WERI-Rb-1 (cell line): ENCODE data around the gene HOXD13.
A peak's percentile ranks its signal among the peaks of the same experiment; 100 is the strongest.

Experiments
- DNase-seq: peaks from one replicate; pipeline ENCODE4 v3.0.0-alpha.2; 2020
- H3K27ac ChIP-seq: fragments of 250-450 bp; sonication (Bioruptor Pico); 2 replicates; pipeline ENCODE4 v1.5.1; 2020; ENCODE audit warnings: mild to moderate bottlenecking, moderate library complexity
- H3K27me3 ChIP-seq: fragments of 250-450 bp; sonication (Bioruptor Pico); 2 replicates; pipeline ENCODE4 v1.5.1; 2021; ENCODE audit warnings: mild to moderate bottlenecking, low read depth, moderate library complexity; ENCODE audit not compliant: insufficient read depth, severe bottlenecking
- H3K36me3 ChIP-seq: fragments of 250-450 bp; sonication (Bioruptor Pico); 2 replicates; pipeline ENCODE4 v1.5.1; 2020; ENCODE audit warnings: mild to moderate bottlenecking, moderate library complexity
- H3K4me3 ChIP-seq: 2 replicates; pipeline ENCODE4 v1.5.1; 2011; ENCODE audit warnings: low read depth, mild to moderate bottlenecking, control low read depth, low read length
- H3K9me3 ChIP-seq: fragments of 250-450 bp; sonication (Bioruptor Pico); 2 replicates; pipeline ENCODE4 v1.5.1; 2021; ENCODE audit warnings: mild to moderate bottlenecking, moderate library complexity; ENCODE audit not compliant: severe bottlenecking
- CTCF ChIP-seq: IDR thresholded peaks from 2 replicates; pipeline ENCODE4 v1.5.1; 2011; ENCODE audit warnings: low read depth, mild to moderate bottlenecking, control low read depth, inconsistent platforms, low read length

HOXD13 gene

GRCh38 chr2:176091329-176092258 is 927 bp upstream of the HOXD13 start:
- DNase-seq: no peak
- Histone ChIP-seq H3K9me3 (no peaks in the 10 kb centered on the region), H3K27ac (no peak overlapping the region), H3K27me3 (peaks cover 97% of the 10 kb centered on the region), H3K36me3 (no peaks in the 10 kb centered on the region), H3K4me3 (no peak overlapping the region)
- no peak for TF ChIP-seq CTCF

- DNase-seq: peak; percentile 34
- TF ChIP-seq CTCF: peak; percentile 46
- Histone ChIP-seq H3K27me3 (peaks cover 97% of the 10 kb centered on the region), H3K27ac (no peak overlapping the region), H3K9me3 (no peaks in the 10 kb centered on the region), H3K4me3 (peak overlapping the region; percentile 41), H3K36me3 (no peaks in the 10 kb centered on the region)
These were observed 800 bp downstream of the HOXD13 start for GRCh38 chr2:176093145-176093897.

GRCh38 chr2:176093898-176094249 is 1.4 kb downstream of the HOXD13 start:
- DNase-seq: no peak
- TF ChIP-seq CTCF: no peak
- Histone ChIP-seq H3K4me3 (no peak overlapping the region), H3K27me3 (peaks cover 97% of the 10 kb centered on the region), H3K9me3 (no peaks in the 10 kb centered on the region), H3K27ac (no peak overlapping the region), H3K36me3 (no peaks in the 10 kb centered on the region)

- H3K4me3 ChIP-seq: no peak overlapping the region
- H3K27me3 ChIP-seq: peaks cover 97% of the 10 kb centered on the region
- H3K27ac ChIP-seq: no peak overlapping the region
- TF ChIP-seq CTCF: no peak
- no peaks in the 10 kb centered on the region for H3K9me3 ChIP-seq
- H3K36me3 ChIP-seq: no peaks in the 10 kb centered on the region
- no peak for DNase-seq
These were observed 1.8 kb downstream of the HOXD13 start for GRCh38 chr2:176094349-176094748.

- no peaks in the 10 kb centered on the region for H3K36me3 ChIP-seq
- H3K9me3 ChIP-seq: peaks cover 9% of the 10 kb centered on the region
- no peak for DNase-seq
- no peak for TF ChIP-seq CTCF
- no peak overlapping the region for H3K4me3 ChIP-seq
- peaks cover 97% of the 10 kb centered on the region for H3K27me3 ChIP-seq
- H3K27ac ChIP-seq: no peak overlapping the region
These were observed 2.9 kb downstream of the HOXD13 start for GRCh38 chr2:176095421-176095820.
